ENCODE measurements around the gene SMIM36.

GRCh38 chr17:55417411-55418268 lies 93.6 kb downstream of the SMIM36 start:
- no peak for TF ChIP-seq CTCF (IDR thresholded peaks at IDR 0.05; ENCODE audit: low read length)
- TF ChIP-seq EZH2 (IDR thresholded peaks at IDR 0.05; ENCODE audit: borderline replicate concordance, low read length), result no peak
